GM19099 (cell line): ENCODE measurements around the gene KAT8.
A peak's percentile ranks its signal among the peaks of the same experiment; 100 is the strongest.

Source experiments
- POLR2A ChIP-seq: IDR thresholded peaks from 3 replicates; pipeline ENCODE4 v1.6.1; 2011; ENCODE audit warnings: low read depth; ENCODE audit not compliant: insufficient read length; ENCODE audit errors: extremely low read depth

KAT8 gene

GRCh38 chr16:31092330-31092729 lies 25.1 kb upstream of the KAT8 start:
- no peak for TF ChIP-seq POLR2A

- no peak for TF ChIP-seq POLR2A
Measured at GRCh38 chr16:31093132-31093703, 24.2 kb upstream of the KAT8 start.

- no peak for TF ChIP-seq POLR2A
Measured at GRCh38 chr16:31094088-31094423, 23.4 kb upstream of the KAT8 start.

- peak; percentile 63 for TF ChIP-seq POLR2A
Measured at GRCh38 chr16:31094424-31095120, 22.9 kb upstream of the KAT8 start, which contains the start of gene VKORC1. Gene VKORC1, minus strand, starts transcription at chr16:31094797. Its CDS starts 68 bp downstream, at chr16:31094729.

GRCh38 chr16:31099860-31100638 lies 17.4 kb upstream of the KAT8 start:
- TF ChIP-seq POLR2A, result no peak

GRCh38 chr16:31105677-31106213 lies 11.7 kb upstream of the KAT8 start:
- TF ChIP-seq POLR2A, result no peak

- TF ChIP-seq POLR2A, result no peak
Measured at GRCh38 chr16:31106509-31107464, 10.7 kb upstream of the KAT8 start.

GRCh38 chr16:31107465-31107867 lies 10.0 kb upstream of the KAT8 start:
- TF ChIP-seq POLR2A, result no peak

- TF ChIP-seq POLR2A, result peak; percentile 58
Measured at GRCh38 chr16:31108035-31108793, 9.2 kb upstream of the KAT8 start, which contains the start of gene BCKDK. Gene BCKDK, plus strand, starts transcription at chr16:31108386. Its CDS starts 838 bp downstream, at chr16:31109224.

- no peak for TF ChIP-seq POLR2A
Measured at GRCh38 chr16:31108794-31109558, 8.5 kb upstream of the KAT8 start.

- no peak for TF ChIP-seq POLR2A
Measured at GRCh38 chr16:31109622-31110021, 7.8 kb upstream of the KAT8 start.

GRCh38 chr16:31110106-31111034 lies 7.1 kb upstream of the KAT8 start:
- TF ChIP-seq POLR2A, result no peak
